A673 (cell line): ENCODE measurements around the gene PWWP2B.

Experiments
- EZH2 ChIP-seq: fragments of 200-600 bp; sonication (generic); IDR thresholded peaks from 2 replicates; pipeline ENCODE4 v1.6.1; 2017; ENCODE audit warnings: borderline replicate concordance, low read depth, mild to moderate bottlenecking, mixed read lengths, antibody characterized with exemption, low read length; ENCODE audit not compliant: poor library complexity, severe bottlenecking
- TF ChIP-seq, protein P1 (sequence below): fragments of 300-800, 200-600 bp; sonication (generic); conservative IDR thresholded peaks from 2 replicates; pipeline ENCODE4 v1.5.1; 2017; ENCODE audit warnings: low read depth, mild to moderate bottlenecking, antibody characterized with exemption, low read length, moderate library complexity, mixed read lengths

DNA sequence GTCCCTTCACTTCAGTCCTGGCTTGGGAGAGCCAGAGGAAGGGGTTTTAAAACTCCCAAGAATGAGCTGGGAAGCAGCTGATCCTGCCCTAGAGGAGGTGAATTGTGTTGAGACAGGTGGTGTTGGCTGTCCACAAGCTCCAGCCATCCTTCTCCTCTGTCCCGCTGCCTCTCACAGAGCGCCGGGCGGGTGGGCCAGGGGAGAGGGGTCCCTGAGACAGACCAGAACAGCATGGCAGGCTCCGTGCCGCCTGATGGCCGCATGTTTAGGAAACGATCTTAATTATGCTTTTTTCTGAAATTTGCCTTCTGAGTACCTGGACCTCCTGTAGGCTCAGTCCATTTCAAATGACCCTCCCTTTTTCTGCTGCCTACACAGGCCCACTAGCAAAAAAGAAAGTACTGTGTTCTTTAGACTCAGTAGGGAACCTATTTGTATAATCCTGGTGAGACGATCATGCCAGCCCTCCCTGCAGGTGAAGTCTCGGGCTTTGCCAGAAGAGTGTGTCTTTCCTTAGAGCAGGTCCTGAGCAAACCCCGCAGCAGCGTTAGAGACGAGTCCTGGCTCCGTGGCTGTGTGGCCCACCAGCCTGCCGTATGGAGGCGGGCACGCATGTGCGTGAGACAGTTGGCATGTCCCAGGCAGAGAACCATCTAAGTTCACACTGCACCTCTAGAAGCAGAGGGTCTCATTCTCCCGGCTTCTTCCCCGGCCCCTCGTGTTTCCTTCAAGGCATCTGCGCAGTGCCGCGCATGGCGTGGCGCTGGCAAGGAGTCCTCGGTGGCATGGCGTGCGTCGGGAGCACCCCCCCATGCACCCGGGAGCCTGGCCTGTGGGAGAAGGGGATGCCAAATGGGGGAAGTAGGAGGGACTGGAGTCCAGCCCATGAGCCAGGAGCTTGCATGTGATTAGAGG, 26.3 kb upstream of the PWWP2B start:
- TF ChIP-seq, protein P1, sequence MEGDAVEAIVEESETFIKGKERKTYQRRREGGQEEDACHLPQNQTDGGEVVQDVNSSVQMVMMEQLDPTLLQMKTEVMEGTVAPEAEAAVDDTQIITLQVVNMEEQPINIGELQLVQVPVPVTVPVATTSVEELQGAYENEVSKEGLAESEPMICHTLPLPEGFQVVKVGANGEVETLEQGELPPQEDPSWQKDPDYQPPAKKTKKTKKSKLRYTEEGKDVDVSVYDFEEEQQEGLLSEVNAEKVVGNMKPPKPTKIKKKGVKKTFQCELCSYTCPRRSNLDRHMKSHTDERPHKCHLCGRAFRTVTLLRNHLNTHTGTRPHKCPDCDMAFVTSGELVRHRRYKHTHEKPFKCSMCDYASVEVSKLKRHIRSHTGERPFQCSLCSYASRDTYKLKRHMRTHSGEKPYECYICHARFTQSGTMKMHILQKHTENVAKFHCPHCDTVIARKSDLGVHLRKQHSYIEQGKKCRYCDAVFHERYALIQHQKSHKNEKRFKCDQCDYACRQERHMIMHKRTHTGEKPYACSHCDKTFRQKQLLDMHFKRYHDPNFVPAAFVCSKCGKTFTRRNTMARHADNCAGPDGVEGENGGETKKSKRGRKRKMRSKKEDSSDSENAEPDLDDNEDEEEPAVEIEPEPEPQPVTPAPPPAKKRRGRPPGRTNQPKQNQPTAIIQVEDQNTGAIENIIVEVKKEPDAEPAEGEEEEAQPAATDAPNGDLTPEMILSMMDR, result no peak
- no peak for TF ChIP-seq EZH2
